ENCODE measurements around the gene HP. TPM values are rescaled to one million over a fixed set of nuclear protein-coding genes. Genes with fewer than 3 reads are reported as not detected.

HP gene
- total and polyA plus RNA-seq, 2 of the 13 experiments (the other 11 are each of a cell fraction or from before 2014, with no cell fraction given), result 387 to 524 TPM

GRCh38 chr16:72072514-72073342 lies 18.4 kb downstream of the HP start (continued):
- TF ChIP-seq BCLAF1 (IDR thresholded peaks at IDR 0.05), result no peak
- TF ChIP-seq ZNF616 (CRISPR knock-in tag; IDR thresholded peaks at IDR 0.05; ENCODE audit: low read depth), result no peak
- no peak for TF ChIP-seq ZNF569 (CRISPR knock-in tag; IDR thresholded peaks at IDR 0.05; ENCODE audit: borderline replicate concordance)
- TF ChIP-seq ZBTB3 (CRISPR knock-in tag; IDR thresholded peaks at IDR 0.05; ENCODE audit: borderline replicate concordance, low read depth), result no peak
- TF ChIP-seq BRD4 (CRISPR knock-in tag; IDR thresholded peaks at IDR 0.05), result no peak
- no peak for TF ChIP-seq GABPA (IDR thresholded peaks at IDR 0.05; ENCODE audit: low read depth, low read length)
- TF ChIP-seq GABPA (CRISPR knock-in tag; IDR thresholded peaks at IDR 0.05; ENCODE audit: low read depth), result peak; percentile 73
- no peak; the same call in 1 of the 2 replicates for TF ChIP-seq KDM5A (IDR thresholded peaks at IDR 0.05; ENCODE audit: borderline replicate concordance, low read length)
- 0 out of 2 replicates have a peak, but pooled peaks have one; percentile 11 for TF ChIP-seq MIER2 (CRISPR knock-in tag; IDR thresholded peaks at IDR 0.05)
- TF ChIP-seq ZFP62 (CRISPR knock-in tag; IDR thresholded peaks at IDR 0.05), result no peak
- no peak for TF ChIP-seq HNRNPL (IDR thresholded peaks at IDR 0.05; ENCODE audit: low read depth, low read length)
- TF ChIP-seq LBX2 (CRISPR knock-in tag; IDR thresholded peaks at IDR 0.05; ENCODE audit: borderline replicate concordance), result no peak
- TF ChIP-seq HHEX (CRISPR knock-in tag; IDR thresholded peaks at IDR 0.05), result no peak
- no peak for TF ChIP-seq ARID2 (CRISPR knock-in tag; IDR thresholded peaks at IDR 0.05; ENCODE audit: borderline replicate concordance)
- TF ChIP-seq ZSCAN30 (CRISPR knock-in tag; IDR thresholded peaks at IDR 0.05), result no peak
- TF ChIP-seq ZNF646 (CRISPR knock-in tag; IDR thresholded peaks at IDR 0.05), result no peak
- TF ChIP-seq ZNF605 (CRISPR knock-in tag; IDR thresholded peaks at IDR 0.05), result no peak
- TF ChIP-seq ZBTB34 (CRISPR knock-in tag; IDR thresholded peaks at IDR 0.05), result no peak; the same call in 1 of the 2 replicates
- TF ChIP-seq CEBPG (CRISPR knock-in tag; IDR thresholded peaks at IDR 0.05), result no peak; the same call in 1 of the 2 replicates

All from HepG2 (cell line).